AG10803 (cell line): Measurements from ENCODE around the gene TCOF1.

Experiments used
- DNase-seq: peaks from one replicate; pipeline ENCODE4 v3.0.0; 2010; ENCODE audit warnings: low read depth
- H3K4me3 ChIP-seq: 2 replicates; pipeline ENCODE4 v1.5.1; 2011; ENCODE audit warnings: mild to moderate bottlenecking, low read length, control low read depth
- TF ChIP-seq, protein P1 (sequence below): conservative IDR thresholded peaks from 2 replicates; pipeline ENCODE4 v1.5.1; 2011; ENCODE audit warnings: mild to moderate bottlenecking, low read length, control low read depth, inconsistent platforms

TCOF1 gene

DNA sequence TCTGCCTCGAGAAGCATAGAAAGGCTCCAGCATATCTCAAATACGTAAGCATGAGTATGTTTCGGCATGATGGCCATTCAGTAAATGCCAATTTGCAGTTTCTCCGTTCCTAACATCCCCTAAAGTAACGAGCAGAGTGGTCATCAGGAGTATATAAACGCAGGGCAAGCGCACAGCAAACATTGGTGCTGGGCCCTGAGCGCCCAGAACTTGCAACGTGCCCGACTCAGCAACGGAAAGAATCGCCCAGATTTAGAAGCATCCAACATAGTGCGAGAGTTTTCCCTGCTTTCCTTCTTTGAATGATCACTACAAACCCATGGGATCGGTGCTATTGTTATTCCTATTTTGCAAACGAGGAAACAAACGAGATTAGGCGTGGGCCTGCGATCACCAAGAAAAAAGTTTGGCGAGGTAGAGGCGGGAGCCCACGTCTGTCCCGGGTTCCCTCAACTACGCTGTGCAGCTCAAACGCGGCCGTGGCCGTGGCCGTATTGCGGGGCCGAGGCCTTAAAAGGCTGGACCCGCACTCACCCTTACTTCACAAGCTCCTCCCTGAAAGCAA, 91.5 kb downstream of the TCOF1 start:
- TF ChIP-seq, protein P1, sequence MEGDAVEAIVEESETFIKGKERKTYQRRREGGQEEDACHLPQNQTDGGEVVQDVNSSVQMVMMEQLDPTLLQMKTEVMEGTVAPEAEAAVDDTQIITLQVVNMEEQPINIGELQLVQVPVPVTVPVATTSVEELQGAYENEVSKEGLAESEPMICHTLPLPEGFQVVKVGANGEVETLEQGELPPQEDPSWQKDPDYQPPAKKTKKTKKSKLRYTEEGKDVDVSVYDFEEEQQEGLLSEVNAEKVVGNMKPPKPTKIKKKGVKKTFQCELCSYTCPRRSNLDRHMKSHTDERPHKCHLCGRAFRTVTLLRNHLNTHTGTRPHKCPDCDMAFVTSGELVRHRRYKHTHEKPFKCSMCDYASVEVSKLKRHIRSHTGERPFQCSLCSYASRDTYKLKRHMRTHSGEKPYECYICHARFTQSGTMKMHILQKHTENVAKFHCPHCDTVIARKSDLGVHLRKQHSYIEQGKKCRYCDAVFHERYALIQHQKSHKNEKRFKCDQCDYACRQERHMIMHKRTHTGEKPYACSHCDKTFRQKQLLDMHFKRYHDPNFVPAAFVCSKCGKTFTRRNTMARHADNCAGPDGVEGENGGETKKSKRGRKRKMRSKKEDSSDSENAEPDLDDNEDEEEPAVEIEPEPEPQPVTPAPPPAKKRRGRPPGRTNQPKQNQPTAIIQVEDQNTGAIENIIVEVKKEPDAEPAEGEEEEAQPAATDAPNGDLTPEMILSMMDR = no peak
- DNase-seq = no peak
- peak overlapping the region; percentile 78 for H3K4me3 ChIP-seq
